GM18511 (cell line): ENCODE measurements around the gene CES3.

Source experiments
- ATAC-seq: cut with Tn5 transposase; IDR thresholded peaks from one replicate; pipeline ENCODE4 v1.9.1; 2021; ENCODE audit warnings: mild to moderate bottlenecking, moderate library complexity; ENCODE audit not compliant: unreplicated experiment

Gene CES3

DNA sequence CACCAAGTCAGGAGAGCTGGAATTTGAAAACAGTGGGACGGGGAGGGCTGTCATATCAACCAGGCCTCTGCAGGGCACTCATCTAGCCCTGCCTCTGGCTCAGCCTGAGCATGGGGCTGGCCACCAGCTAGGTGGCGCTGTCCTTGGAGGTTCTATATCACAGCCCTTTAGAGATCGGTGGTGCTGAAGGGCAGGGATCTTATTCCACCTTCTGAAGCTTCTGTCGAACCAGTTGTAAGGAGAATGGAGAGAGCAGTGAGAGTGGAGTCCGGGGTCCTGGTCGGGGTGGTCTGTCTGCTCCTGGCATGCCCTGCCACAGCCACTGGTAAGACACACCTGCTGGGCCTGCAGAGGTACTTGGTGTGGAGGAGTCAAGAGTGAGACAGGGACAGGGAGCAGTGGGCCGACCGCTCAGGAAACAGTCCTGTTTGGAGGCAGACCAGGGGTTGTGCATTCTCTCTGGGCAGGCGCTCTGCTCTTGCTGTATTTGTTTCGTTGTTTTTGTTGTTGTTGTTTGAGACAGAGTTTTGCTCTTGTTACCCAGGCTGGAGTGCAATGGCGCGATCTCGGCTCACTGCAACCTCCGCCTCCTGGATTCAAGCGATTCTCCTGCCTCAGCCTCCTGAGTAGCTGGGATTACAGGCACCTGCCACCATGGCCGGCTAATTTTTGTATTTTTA, at the start of gene CES3:
Gene CES3 (plus strand): TSS at position 202 of the 680 bp plus-strand sequence. CDS start 42 bp downstream, at position 244.
- ATAC-seq, result peak; percentile 86

- ATAC-seq, result no peak
Measured at GRCh38 chr16:66911801-66912200, 49.3 kb upstream of the CES3 start.

GRCh38 chr16:66913081-66913480, 48.0 kb upstream of the CES3 start:
- ATAC-seq, result no peak

DNA sequence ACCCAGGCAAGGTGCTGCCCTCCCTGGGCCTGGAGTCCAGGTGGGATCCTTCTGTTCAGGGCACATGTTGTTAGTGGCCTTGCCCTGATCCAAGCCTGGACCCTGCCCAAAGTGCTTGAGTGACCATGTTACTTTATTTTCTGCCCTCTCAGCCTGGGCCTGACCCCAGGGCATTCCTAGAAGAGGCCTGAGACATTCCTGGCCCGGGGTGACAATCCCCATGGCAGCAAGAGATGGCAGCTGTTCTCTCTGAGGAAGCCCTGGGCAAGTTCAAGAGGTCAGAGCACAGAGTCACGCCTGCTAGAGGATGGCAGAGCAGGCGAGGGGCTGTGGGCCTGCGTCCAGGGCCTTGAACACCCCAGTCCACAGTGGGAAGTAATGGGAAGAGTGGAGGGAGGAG, 47.4 kb upstream of the CES3 start:
- ATAC-seq, result no peak

- ATAC-seq, result no peak
Measured at GRCh38 chr16:66914541-66914940, 46.5 kb upstream of the CES3 start.

DNA sequence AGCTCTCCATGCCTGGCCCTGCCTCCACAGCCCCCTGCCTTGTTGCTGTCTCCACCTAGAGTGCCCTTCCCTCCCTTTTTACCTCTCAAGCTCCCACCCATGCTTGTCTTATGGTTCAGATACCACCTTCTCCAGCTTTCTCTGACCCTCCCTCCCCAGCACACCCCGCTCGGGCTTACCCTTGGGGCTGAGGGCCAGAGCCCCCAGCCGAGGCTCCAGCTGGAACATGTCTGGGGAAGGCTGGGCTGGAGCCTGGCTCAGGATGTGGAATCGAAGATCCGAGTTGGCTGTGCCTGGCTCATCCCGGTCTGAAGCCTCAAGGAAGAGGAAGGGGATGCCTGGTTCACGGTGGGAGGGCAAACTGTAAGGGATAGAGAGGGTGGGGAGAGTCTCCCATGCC, 46.0 kb upstream of the CES3 start:
- no peak for ATAC-seq

DNA sequence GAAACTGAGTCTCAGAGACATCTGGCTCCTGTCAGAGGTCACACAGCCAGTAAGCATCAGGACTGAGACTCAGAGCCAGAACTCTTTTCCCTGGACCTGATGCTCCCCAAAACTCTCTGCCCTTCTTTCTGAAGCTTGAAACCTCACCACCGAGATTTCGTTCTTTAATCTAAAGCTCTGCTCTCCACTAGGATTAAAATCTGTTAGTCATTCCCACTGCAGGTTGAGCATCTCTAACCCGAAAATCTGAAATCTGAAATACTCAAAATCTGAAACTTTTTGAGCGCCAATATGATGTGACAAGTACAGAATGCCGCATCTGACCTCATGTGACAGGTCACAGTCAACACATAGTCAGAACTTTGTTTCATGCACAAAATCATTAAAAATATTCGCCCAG, 44.5 kb upstream of the CES3 start:
- ATAC-seq, result no peak

- no peak for ATAC-seq
Measured at GRCh38 chr16:66917741-66918140, 43.3 kb upstream of the CES3 start.

DNA sequence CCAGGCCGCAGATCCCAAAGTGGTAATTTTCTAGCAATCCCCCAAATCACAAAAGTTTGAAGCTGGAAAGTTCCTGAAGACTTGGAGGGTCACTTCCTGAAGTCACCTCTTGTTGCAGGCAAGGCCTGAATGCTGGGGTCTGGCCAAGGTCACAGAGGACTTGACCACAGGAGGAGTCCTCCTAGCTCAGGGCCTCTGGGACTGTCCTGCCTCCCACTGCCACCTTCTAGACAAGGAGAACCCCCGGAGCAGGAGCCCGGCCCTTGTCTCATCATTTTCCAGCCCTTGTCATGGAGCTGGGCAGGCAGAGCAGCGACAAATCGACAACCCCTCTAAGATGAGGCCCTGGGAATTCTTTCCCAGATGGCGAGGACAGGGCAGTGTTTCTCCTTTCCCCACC, 42.7 kb upstream of the CES3 start:
- ATAC-seq, result no peak

DNA sequence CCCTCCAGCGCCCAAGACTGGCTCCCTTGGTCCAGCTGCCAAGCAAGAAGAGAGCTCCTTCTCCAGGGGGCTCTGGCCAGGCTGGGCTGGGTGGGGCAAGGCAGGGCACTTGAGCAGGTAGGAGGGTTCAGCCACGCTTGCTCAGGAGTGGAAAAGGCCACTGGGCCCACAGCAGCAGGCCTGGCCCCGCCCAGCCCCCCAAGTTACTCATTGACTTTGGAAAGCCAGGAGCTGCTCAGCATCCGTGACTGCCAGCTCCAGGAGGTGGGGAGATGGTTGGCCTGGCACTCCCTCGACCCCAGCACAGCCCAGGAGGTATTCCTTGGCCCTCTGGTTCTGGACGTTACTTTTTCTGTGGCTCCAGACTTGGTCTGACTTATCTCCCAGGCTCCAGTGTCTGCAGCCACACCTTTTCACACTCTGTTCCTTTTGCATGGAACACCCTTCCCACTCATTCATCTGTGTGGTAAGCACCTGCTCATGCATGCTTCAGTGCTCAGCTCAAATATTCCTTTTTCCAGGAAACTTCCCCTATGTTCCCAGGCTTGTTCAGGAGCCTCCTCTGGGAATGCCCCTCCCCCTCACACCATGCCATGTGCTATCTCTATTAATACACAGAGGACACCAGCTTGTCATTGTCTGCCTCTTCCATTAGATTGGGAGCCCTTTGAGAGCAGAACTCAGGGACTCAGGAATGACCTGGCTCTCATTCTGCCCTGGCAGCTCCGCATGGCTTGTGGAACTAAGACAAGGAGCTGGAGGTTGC, 42.1 kb upstream of the CES3 start, which contains the start of gene CDH16:
Gene CDH16 (minus strand): TSS at position 83 of the 766 bp plus-strand sequence. CDS start 820 bp downstream, outside the sequence.
- ATAC-seq, result no peak

DNA sequence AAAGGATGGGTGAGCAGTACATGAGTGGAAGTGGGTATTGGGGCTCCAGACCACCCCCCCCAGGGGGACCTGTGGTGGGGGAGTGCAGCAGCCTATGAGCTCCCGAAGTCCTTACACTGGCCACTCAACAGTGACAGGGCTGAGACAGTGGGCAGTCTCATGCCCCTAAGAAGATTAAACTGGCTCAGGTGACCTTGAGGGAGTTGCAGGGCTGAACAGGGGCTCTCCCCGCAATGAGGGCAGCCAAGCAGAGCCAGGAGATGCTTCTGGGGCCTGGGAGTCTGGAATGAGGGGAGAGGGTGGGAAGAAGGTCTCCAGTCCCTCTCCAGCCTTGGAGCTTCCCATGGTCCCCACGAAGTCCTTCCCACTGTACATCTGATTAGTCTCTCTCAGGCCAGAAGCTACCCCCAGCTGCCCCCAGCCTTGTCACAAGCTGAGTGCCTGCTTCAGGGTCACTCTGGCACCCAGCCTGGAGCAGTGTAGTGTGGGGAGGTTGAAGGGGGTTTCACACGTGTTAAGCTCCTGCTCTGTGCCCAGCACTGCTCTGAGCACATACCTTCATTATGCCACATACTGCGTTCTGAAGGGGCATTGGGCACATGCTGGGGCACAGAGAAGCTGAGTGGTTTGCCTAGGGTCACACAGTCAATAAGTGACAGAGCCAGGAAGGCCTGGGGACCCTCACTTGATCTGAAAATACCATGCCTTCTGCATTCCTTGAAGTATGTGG, 41.3 kb upstream of the CES3 start:
- no peak for ATAC-seq

DNA sequence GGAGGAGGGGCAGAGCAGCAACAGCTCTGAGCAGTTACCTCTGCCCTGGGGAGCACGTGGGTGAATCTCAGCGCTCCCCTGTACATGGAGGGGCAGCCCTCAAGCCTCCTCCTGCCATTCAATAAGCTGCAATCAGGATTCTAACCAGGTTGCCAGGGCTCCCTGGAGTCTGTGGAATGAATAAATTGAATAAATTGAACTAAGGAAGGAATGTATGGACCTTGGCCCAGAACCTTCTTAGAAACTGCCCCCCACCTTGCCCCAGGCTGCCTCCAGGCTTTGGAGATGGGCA, 40.8 kb upstream of the CES3 start:
- no peak for ATAC-seq

GRCh38 chr16:66920924-66921680, 40.0 kb upstream of the CES3 start:
- ATAC-seq, result no peak

- ATAC-seq, result no peak
Measured at GRCh38 chr16:66921729-66922450, 39.2 kb upstream of the CES3 start.

DNA sequence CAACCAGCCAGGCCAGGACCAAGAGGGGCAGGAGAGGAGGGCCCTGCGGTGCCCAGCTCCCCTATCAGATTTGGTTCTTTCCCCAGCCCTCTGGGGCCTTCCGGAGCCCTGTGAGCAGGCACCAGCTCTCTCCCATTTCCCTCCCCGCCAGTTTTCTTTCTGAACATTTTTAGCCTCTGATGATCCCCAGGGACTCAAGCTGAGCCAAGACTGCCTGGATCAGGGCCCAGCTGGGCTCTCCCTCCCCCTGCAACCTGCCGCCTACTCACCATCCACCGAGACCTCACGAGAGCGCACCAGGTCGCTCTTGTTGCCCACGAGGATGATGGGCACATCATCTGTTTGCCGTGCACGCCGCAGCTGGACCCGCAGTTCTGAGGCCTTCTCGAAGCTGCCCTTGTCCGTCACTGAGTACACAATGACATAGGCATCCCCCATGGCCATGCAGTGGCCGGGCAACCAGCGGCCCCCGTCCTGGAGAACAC, 37.8 kb upstream of the CES3 start:
- no peak for ATAC-seq

GRCh38 chr16:66923866-66924265, 37.2 kb upstream of the CES3 start:
- no peak for ATAC-seq

- ATAC-seq, result no peak
Measured at GRCh38 chr16:66924527-66925321, 36.3 kb upstream of the CES3 start.

DNA sequence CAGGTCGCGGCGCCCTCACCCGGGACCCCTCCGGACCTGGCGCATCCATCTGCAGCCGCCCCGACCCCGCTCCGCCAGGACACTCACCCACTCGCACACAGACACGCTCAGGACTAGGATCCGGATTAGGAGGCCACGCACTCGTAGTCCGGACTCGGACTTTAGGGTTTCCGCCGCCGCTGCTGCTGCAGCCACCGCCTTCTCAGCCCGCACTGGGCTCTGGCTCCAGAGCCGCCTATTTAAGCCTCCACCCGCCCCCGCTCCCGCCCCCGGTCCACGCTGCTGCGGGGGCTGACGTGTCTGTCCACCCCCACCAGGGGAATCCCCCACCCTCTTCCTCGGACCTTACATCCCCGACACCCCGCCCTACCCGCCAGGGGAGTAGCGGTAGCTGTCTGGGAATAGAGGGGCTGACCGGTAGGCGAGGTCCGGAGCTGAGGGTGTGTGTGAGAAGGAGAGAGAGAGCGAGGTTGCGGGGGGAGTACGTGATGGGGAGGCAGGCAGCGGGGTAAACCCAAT, 35.7 kb upstream of the CES3 start, which contains the start of gene RRAD:
Gene RRAD (minus strand): TSS at position 214 of the 519 bp plus-strand sequence. CDS start 356 bp downstream, outside the sequence.
- no peak for ATAC-seq
